Activated naive CD4-positive, alpha-beta T cell treated with anti-CD3 and anti-CD28 coated beads, Interleukin-2, amount 50 U/mL, for 16 hours (primary cell): ENCODE measurements around the gene CEP57L1.
A peak's percentile ranks its signal among the peaks of the same experiment; 100 is the strongest.
"Not testable (repeated sequence)": the region's sequence is repeated elsewhere in the genome, so short reads cannot be mapped to it uniquely, and the experiment has no call there.

ENCODE experiments used
- DNase-seq: peaks from one replicate; pipeline ENCODE4 v3.0.0-alpha.2; 2020

CEP57L1 gene

GRCh38 chr6:109075934-109076333 is 19.4 kb upstream of the CEP57L1 start:
- no peak for DNase-seq

GRCh38 chr6:109076377-109076776 is 18.9 kb upstream of the CEP57L1 start:
- DNase-seq, result no peak

- no peak for DNase-seq
Measured at GRCh38 chr6:109079981-109080380, 15.3 kb upstream of the CEP57L1 start.

- DNase-seq, result no peak
Measured at GRCh38 chr6:109081026-109081425, 14.3 kb upstream of the CEP57L1 start.

- DNase-seq, result no peak
Measured at GRCh38 chr6:109081516-109082187, 13.7 kb upstream of the CEP57L1 start.

- no peak for DNase-seq
Measured at GRCh38 chr6:109082188-109082577, 13.1 kb upstream of the CEP57L1 start.

- no peak for DNase-seq
Measured at GRCh38 chr6:109083657-109084056, 11.7 kb upstream of the CEP57L1 start.

GRCh38 chr6:109084146-109084545 is 11.2 kb upstream of the CEP57L1 start:
- not testable (repeated sequence) for DNase-seq

- DNase-seq, result no peak
Measured at GRCh38 chr6:109087661-109088264, 7.5 kb upstream of the CEP57L1 start.

- no peak for DNase-seq
Measured at GRCh38 chr6:109088995-109089394, 6.3 kb upstream of the CEP57L1 start.

GRCh38 chr6:109091314-109092024 is 3.8 kb upstream of the CEP57L1 start:
- no peak for DNase-seq

GRCh38 chr6:109092074-109092473 is 3.2 kb upstream of the CEP57L1 start:
- no peak for DNase-seq

GRCh38 chr6:109093732-109094415 is 1.4 kb upstream of the CEP57L1 start:
- DNase-seq, result no peak

- DNase-seq, result peak; percentile 83
Measured at GRCh38 chr6:109094416-109095035, 781 bp upstream of the CEP57L1 start, which contains the start of gene SESN1. Gene SESN1, minus strand, starts transcription at chr6:109094846. Its CDS starts 773 bp downstream, at chr6:109094073.

GRCh38 chr6:109095835-109096084 is 453 bp downstream of the CEP57L1 start:
- DNase-seq, result no peak

- DNase-seq, result no peak
Measured at GRCh38 chr6:109096208-109096607, 901 bp downstream of the CEP57L1 start.

GRCh38 chr6:109097661-109098060 is 2.4 kb downstream of the CEP57L1 start:
- no peak for DNase-seq

- no peak for DNase-seq
Measured at GRCh38 chr6:109102762-109103161, 7.5 kb downstream of the CEP57L1 start.

GRCh38 chr6:109103942-109104341 is 8.6 kb downstream of the CEP57L1 start:
- no peak for DNase-seq

- no peak for DNase-seq
Measured at GRCh38 chr6:109104512-109104911, 9.2 kb downstream of the CEP57L1 start.

GRCh38 chr6:109105681-109106080 is 10.4 kb downstream of the CEP57L1 start:
- no peak for DNase-seq

- not testable (repeated sequence) for DNase-seq
Measured at GRCh38 chr6:109109663-109110062, 14.4 kb downstream of the CEP57L1 start.

GRCh38 chr6:109112663-109113062 is 17.4 kb downstream of the CEP57L1 start:
- DNase-seq, result not testable (repeated sequence)
